Ishikawa (cell line): Measurements from ENCODE around the gene POLR2J.

Experiments
- CEBPB ChIP-seq: IDR thresholded peaks from 2 replicates; pipeline ENCODE4 v1.6.1; 2012
- CREB1 ChIP-seq: IDR thresholded peaks from 2 replicates; pipeline ENCODE4 v1.6.1; 2012; ENCODE audit warnings: low read depth
- EGR1 ChIP-seq: IDR thresholded peaks from 2 replicates; pipeline ENCODE4 v1.6.1; 2012
- EP300 ChIP-seq: IDR thresholded peaks from 2 replicates; pipeline ENCODE4 v1.6.1; 2012; ENCODE audit warnings: borderline replicate concordance
- FOXM1 ChIP-seq: IDR thresholded peaks from 2 replicates; pipeline ENCODE4 v1.6.1; 2012; ENCODE audit warnings: low read depth, borderline replicate concordance
- NFIC ChIP-seq: IDR thresholded peaks from 2 replicates; pipeline ENCODE4 v1.6.1; 2012
- RAD21 ChIP-seq: IDR thresholded peaks from 2 replicates; pipeline ENCODE4 v1.6.1; 2012; ENCODE audit warnings: low read depth
- TAF1 ChIP-seq: IDR thresholded peaks from 2 replicates; pipeline ENCODE4 v1.6.1; 2012; ENCODE audit warnings: low read depth, mild to moderate bottlenecking
- TCF12 ChIP-seq: IDR thresholded peaks from 2 replicates; pipeline ENCODE4 v1.6.1; 2012; ENCODE audit warnings: low read depth
- TEAD4 ChIP-seq: IDR thresholded peaks from 2 replicates; pipeline ENCODE4 v1.6.1; 2012
- YY1 ChIP-seq: IDR thresholded peaks from 2 replicates; pipeline ENCODE4 v1.6.1; 2012; ENCODE audit warnings: low read depth
- ZBTB7A ChIP-seq: IDR thresholded peaks from 2 replicates; pipeline ENCODE4 v1.6.1; 2012; ENCODE audit warnings: low read depth
- TF ChIP-seq, protein P1 (sequence below): IDR thresholded peaks from 2 replicates; pipeline ENCODE4 v1.6.1; 2012
- TF ChIP-seq, protein P2 (sequence below): IDR thresholded peaks from 2 replicates; pipeline ENCODE4 v1.6.1; 2012
- TF ChIP-seq, protein P3 (sequence below): IDR thresholded peaks from 2 replicates; pipeline ENCODE4 v1.6.1; 2012; ENCODE audit warnings: low read depth, mild to moderate bottlenecking

POLR2J gene

DNA sequence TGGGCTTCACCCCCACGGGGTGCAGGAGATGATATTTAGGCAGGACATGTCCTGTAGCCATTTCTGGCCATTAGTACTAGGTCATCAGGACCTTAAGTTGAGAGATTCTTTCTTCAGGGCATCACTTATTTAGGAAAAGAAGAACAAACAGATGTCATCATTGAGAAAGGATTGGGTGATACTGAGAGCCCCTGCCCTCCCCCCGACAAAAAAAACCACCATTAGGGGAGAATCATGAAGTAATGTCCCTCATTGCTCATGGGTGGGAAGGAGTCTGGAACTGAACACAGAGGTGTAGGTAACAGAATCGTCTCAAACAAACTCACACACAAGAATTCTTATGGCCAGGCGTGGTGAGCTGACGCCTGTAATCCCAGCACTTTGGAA, 51.7 kb downstream of the POLR2J start:
- TF ChIP-seq NFIC (no peak), RAD21 (no peak), FOXM1 (no peak), TEAD4 (no peak), EGR1 (no peak), ZBTB7A (no peak), TAF1 (no peak), TCF12 (no peak), CEBPB (no peak), CREB1 (no peak), EP300 (no peak), YY1 (no peak)
- TF ChIP-seq, protein P1, sequence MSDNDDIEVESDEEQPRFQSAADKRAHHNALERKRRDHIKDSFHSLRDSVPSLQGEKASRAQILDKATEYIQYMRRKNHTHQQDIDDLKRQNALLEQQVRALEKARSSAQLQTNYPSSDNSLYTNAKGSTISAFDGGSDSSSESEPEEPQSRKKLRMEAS, result no peak
- TF ChIP-seq, protein P2, sequence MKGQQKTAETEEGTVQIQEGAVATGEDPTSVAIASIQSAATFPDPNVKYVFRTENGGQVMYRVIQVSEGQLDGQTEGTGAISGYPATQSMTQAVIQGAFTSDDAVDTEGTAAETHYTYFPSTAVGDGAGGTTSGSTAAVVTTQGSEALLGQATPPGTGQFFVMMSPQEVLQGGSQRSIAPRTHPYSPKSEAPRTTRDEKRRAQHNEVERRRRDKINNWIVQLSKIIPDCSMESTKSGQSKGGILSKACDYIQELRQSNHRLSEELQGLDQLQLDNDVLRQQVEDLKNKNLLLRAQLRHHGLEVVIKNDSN, result no peak
- TF ChIP-seq, protein P3, sequence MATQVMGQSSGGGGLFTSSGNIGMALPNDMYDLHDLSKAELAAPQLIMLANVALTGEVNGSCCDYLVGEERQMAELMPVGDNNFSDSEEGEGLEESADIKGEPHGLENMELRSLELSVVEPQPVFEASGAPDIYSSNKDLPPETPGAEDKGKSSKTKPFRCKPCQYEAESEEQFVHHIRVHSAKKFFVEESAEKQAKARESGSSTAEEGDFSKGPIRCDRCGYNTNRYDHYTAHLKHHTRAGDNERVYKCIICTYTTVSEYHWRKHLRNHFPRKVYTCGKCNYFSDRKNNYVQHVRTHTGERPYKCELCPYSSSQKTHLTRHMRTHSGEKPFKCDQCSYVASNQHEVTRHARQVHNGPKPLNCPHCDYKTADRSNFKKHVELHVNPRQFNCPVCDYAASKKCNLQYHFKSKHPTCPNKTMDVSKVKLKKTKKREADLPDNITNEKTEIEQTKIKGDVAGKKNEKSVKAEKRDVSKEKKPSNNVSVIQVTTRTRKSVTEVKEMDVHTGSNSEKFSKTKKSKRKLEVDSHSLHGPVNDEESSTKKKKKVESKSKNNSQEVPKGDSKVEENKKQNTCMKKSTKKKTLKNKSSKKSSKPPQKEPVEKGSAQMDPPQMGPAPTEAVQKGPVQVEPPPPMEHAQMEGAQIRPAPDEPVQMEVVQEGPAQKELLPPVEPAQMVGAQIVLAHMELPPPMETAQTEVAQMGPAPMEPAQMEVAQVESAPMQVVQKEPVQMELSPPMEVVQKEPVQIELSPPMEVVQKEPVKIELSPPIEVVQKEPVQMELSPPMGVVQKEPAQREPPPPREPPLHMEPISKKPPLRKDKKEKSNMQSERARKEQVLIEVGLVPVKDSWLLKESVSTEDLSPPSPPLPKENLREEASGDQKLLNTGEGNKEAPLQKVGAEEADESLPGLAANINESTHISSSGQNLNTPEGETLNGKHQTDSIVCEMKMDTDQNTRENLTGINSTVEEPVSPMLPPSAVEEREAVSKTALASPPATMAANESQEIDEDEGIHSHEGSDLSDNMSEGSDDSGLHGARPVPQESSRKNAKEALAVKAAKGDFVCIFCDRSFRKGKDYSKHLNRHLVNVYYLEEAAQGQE, result no peak

DNA sequence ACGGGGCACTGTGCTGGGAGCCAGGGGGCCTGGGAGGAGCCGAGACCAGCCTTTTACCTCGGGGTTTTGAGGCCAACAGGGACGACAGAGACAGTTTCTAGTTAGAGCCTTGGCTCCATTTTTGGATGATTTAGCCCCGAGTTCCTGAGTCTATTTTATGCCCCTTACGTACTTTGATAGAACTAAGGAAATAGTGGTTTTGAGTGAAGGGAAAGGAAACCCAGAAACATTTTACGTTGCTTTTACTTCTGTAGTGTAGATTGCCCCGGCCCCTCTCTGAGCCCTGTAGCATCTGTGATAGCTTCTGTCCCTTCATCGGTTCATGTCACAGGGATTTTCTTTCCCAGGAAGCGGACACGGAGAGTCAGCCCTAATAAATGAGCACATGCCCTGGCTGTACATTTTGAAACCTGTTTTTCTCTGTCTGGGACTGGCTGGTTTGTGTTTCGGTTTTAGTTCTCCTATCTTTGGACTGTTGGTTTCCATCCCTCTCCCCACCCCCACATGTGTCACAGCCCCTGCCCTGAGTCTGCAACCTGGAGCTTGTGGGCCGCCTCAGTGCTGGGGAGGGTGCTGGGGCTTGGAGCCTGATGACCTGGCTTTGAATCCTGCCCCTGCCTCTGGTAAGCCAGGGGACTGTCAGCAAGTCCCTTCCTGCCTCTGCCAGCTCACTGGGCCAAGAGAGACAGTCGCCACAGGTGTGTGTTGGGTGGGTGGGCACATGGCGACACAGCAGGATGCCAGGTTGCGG, 52.3 kb downstream of the POLR2J start:
- TF ChIP-seq EP300 (no peak), RAD21 (no peak), CREB1 (no peak)
- TF ChIP-seq, protein P1, result no peak
- TF ChIP-seq, protein P3, result no peak
- TF ChIP-seq, protein P2, result no peak

DNA sequence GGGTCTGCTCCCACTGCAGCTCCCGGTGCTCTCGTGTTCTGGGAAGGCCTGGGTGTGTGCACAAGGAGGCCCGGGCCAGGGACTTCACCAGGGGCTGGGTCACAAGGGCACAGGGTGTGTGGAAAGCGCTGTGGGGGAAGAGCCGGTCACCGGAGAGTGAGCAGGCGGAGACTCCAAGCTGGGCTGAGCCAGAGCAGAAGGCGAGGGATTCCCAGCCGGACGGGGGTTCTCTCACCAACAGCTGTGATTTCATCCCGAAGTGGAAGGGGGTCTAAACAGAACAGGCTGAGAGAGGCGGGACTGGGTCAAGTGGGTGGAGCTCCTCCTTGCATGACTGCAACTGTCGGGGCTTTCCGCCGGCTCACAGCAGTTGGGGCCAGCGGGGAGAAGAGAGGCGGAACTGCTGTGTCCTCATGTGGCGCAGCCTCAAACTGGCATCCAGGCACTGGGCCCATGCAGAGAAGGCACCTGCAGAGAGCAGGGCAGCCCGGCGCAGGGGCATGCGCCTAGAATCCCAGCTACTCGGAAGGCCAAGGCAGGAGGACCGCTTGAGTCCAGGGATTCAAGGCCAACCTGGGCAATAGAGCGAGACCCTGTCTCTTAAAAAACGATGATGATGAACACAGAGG, 53.0 kb downstream of the POLR2J start:
- TF ChIP-seq, protein P2, result no peak
- TF ChIP-seq NFIC, result no peak
- TF ChIP-seq TCF12, result no peak
- TF ChIP-seq, protein P1, result no peak
- TF ChIP-seq EP300, result no peak
- TF ChIP-seq FOXM1, result no peak
- no peak for TF ChIP-seq ZBTB7A
- no peak for TF ChIP-seq CREB1
- TF ChIP-seq EGR1, result no peak
- TF ChIP-seq TAF1, result no peak
- TF ChIP-seq, protein P3, result no peak
- TF ChIP-seq CEBPB, result no peak
- TF ChIP-seq YY1, result no peak
- TF ChIP-seq TEAD4, result no peak
- no peak for TF ChIP-seq RAD21
